ENCODE data around the gene ACTR5.

GRCh38 chr20:38757145-38757775 is 9.0 kb downstream of the ACTR5 start:
- TF ChIP-seq POLR2AphosphoS5 (IDR thresholded peaks at IDR 0.05; ENCODE audit: insufficient read depth, low read depth, low read length) (no peak), CTCF (IDR thresholded peaks at IDR 0.05; ENCODE audit: extremely low read depth in 1 of 2, insufficient read depth in 1 of 2, low read depth in 1 of 2, low read length in 2 of 2) (no peak), POLR2A (IDR thresholded peaks at IDR 0.05; ENCODE audit: low read depth, low read length) (no peak), MAX (IDR thresholded peaks at IDR 0.05; ENCODE audit: insufficient read depth, insufficient read length) (no peak), EZH2 (IDR thresholded peaks at IDR 0.05; ENCODE audit: borderline replicate concordance, low read depth, low read length, severe bottlenecking) (no peak), MYC (IDR thresholded peaks at IDR 0.05; ENCODE audit: low read depth, low read length) (no peak), JUN (IDR thresholded peaks at IDR 0.05; ENCODE audit: borderline replicate concordance, insufficient read depth, insufficient read length, low read depth) (no peak), FOS (IDR thresholded peaks at IDR 0.05; ENCODE audit: borderline replicate concordance, insufficient read depth, low read length) (peak; percentile 18)
